ENCODE results near the gene LAMC2.

LAMC2 gene

DNA sequence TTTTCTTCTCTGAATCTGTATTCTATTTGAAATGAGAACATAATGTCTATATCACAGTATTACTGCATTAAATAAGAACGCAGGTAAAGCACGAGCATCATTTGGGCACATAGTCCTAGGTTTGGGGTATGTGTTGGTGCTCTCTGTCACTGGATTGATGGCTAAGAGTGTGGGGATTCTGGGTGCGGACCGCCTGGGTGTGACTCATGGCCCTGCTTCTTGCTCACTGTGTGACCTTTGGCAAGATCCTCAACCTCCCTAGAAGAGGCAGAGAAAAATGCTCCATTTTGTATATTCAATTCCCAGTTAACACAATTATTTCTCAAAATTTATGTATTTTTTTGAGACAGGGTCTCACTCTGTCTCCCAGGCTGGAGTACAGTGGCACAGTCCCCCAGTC is 99.7 kb downstream of the LAMC2 start:
- TF ChIP-seq TOX (CRISPR knock-in tag; IDR thresholded peaks at IDR 0.05; ENCODE audit: borderline replicate concordance) (no peak), GLIS3 (CRISPR knock-in tag; IDR thresholded peaks at IDR 0.05) (no peak), ZNF565 (CRISPR knock-in tag; conservative IDR thresholded peaks at IDR 0.05; ENCODE audit: low read depth) (no peak), CSDC2 (CRISPR knock-in tag; IDR thresholded peaks at IDR 0.05) (no peak), ZFP30 (CRISPR knock-in tag; IDR thresholded peaks at IDR 0.05) (no peak), OSR1 (CRISPR knock-in tag; IDR thresholded peaks at IDR 0.05) (no peak)
- TF ChIP-seq, protein P1, sequence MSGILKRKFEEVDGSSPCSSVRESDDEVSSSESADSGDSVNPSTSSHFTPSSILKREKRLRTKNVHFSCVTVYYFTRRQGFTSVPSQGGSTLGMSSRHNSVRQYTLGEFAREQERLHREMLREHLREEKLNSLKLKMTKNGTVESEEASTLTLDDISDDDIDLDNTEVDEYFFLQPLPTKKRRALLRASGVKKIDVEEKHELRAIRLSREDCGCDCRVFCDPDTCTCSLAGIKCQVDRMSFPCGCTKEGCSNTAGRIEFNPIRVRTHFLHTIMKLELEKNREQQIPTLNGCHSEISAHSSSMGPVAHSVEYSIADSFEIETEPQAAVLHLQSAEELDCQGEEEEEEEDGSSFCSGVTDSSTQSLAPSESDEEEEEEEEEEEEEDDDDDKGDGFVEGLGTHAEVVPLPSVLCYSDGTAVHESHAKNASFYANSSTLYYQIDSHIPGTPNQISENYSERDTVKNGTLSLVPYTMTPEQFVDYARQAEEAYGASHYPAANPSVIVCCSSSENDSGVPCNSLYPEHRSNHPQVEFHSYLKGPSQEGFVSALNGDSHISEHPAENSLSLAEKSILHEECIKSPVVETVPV (CRISPR knock-in tag; IDR thresholded peaks at IDR 0.05) = no peak
- no peak for ATAC-seq

DNA sequence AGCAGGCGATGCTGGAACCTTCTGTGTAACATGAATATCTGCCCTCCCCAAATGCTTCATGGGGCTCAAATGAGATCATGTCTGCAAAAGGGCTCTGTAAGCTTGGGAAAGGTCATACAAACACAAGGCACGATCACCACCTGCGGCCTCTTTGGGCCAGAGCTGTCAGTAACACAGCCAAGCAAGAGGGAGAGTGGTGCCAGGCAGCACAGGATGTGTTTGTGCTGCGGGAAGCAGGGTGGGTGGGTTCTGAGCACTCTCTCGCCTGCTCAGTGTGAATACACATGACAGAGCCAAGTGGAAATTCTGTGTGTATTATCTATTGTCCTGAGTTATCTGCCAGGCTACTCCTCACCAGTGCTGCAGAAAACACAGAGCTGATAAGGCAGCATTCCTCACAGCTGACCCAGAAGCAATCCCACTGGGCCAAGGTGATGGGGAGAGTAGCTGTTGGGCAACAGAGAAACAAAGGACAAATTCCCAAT is 101.2 kb downstream of the LAMC2 start:
- peak; percentile 49; the same call in 1 of the 2 replicates for TF ChIP-seq ZFP30 (CRISPR knock-in tag; IDR thresholded peaks at IDR 0.05)
- no peak for TF ChIP-seq ZFP3 (CRISPR knock-in tag; IDR thresholded peaks at IDR 0.05)
- no peak; the same call in 2 of the 3 replicates for ATAC-seq

DNA sequence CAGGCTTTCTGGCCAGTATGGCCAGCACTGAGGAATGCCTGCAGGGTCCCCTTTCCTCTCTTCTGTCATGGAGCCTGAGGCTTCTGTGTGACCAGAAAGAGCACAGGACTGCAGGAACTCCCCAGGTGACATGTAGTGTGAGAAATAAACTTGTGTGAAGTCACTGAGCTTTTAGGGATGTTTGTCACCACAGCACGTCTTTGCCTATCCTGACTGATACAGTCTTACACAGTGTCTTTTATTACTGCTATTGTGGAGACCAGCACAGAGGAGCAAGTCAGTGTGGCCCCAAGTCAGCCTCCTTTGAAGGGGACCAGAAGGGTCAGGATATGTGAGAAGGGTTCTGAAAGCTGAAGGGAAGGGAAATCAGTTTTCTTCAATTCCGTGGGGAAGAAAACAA is 102.5 kb downstream of the LAMC2 start:
- TF ChIP-seq ZFP30 (CRISPR knock-in tag; IDR thresholded peaks at IDR 0.05) (no peak), ARNTL (CRISPR knock-in tag; IDR thresholded peaks at IDR 0.05; ENCODE audit: borderline replicate concordance, low read depth) (no peak), ZNF565 (CRISPR knock-in tag; conservative IDR thresholded peaks at IDR 0.05; ENCODE audit: low read depth) (no peak), TCF4 (CRISPR knock-in tag; IDR thresholded peaks at IDR 0.05; ENCODE audit: borderline replicate concordance) (no peak), PPARA (CRISPR knock-in tag; IDR thresholded peaks at IDR 0.05; ENCODE audit: borderline replicate concordance) (no peak), SNAI2 (CRISPR knock-in tag; IDR thresholded peaks at IDR 0.05) (no peak)
- TF ChIP-seq, protein P2, sequence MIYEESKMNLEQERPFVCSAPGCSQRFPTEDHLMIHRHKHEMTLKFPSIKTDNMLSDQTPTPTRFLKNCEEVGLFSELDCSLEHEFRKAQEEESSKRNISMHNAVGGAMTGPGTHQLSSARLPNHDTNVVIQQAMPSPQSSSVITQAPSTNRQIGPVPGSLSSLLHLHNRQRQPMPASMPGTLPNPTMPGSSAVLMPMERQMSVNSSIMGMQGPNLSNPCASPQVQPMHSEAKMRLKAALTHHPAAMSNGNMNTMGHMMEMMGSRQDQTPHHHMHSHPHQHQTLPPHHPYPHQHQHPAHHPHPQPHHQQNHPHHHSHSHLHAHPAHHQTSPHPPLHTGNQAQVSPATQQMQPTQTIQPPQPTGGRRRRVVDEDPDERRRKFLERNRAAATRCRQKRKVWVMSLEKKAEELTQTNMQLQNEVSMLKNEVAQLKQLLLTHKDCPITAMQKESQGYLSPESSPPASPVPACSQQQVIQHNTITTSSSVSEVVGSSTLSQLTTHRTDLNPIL (CRISPR knock-in tag; IDR thresholded peaks at IDR 0.05; ENCODE audit: low read depth) = no peak
- TF ChIP-seq, protein P1 (CRISPR knock-in tag; IDR thresholded peaks at IDR 0.05) = no peak
- ATAC-seq = no peak

DNA sequence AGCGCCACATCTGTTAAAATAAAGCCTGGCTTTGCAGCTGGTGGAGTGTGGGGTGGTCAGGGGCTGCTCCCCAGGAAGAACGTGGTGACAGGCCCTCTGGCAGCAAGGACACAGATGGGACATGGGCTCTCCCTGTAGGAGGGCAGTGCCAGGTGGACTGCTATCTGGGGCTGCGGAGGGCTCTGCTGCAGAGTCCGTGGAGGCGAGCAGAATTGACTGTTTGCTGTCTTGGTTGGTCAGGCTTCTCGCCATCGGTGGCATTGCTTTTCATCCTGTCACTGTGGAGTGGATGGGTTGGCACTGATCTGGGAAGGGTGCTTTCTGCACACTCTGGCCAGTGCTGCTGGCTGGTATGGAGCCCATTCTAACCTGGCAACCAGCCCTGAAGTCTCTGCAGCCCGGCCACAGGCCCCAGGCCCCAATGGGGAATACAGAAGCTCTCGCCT is 103.0 kb downstream of the LAMC2 start:
- no peak for ATAC-seq
- TF ChIP-seq ZNF565 (CRISPR knock-in tag; conservative IDR thresholded peaks at IDR 0.05; ENCODE audit: low read depth) (no peak), ZNF8 (CRISPR knock-in tag; IDR thresholded peaks at IDR 0.05) (no peak), ZC3H10 (CRISPR knock-in tag; IDR thresholded peaks at IDR 0.05) (no peak), CSDC2 (CRISPR knock-in tag; IDR thresholded peaks at IDR 0.05) (no peak), TCF4 (CRISPR knock-in tag; IDR thresholded peaks at IDR 0.05; ENCODE audit: borderline replicate concordance) (no peak)

GRCh38 chr1:183290628-183291027 is 104.6 kb downstream of the LAMC2 start:
- no peak for ATAC-seq
- TF ChIP-seq RARB (CRISPR knock-in tag; IDR thresholded peaks at IDR 0.05) (no peak), ZNF70 (CRISPR knock-in tag; IDR thresholded peaks at IDR 0.05) (no peak), POU6F1 (CRISPR knock-in tag; IDR thresholded peaks at IDR 0.05; ENCODE audit: borderline replicate concordance, low read depth) (no peak)

GRCh38 chr1:183291216-183291762 is 105.2 kb downstream of the LAMC2 start:
- ATAC-seq = no peak; the same call in 2 of the 3 replicates
- TF ChIP-seq ESRRG (CRISPR knock-in tag; IDR thresholded peaks at IDR 0.05) (no peak), TCF4 (CRISPR knock-in tag; IDR thresholded peaks at IDR 0.05; ENCODE audit: borderline replicate concordance) (no peak), ZC3H10 (CRISPR knock-in tag; IDR thresholded peaks at IDR 0.05) (no peak), TSHZ2 (CRISPR knock-in tag; IDR thresholded peaks at IDR 0.05) (no peak), RARB (CRISPR knock-in tag; IDR thresholded peaks at IDR 0.05) (no peak), ZNF70 (CRISPR knock-in tag; IDR thresholded peaks at IDR 0.05) (no peak)
- TF ChIP-seq, protein P1 (CRISPR knock-in tag; IDR thresholded peaks at IDR 0.05) = no peak
